HG02973 (cell line): ENCODE results near the gene FAF1.

Source experiments
- ATAC-seq: cut with Tn5 transposase; IDR thresholded peaks from one replicate; pipeline ENCODE4 v1.9.1; 2021; ENCODE audit warnings: moderate library complexity; ENCODE audit not compliant: unreplicated experiment

Gene FAF1

GRCh38 chr1:50658459-50659076 lies 301.5 kb downstream of the FAF1 start:
- no peak for ATAC-seq

- no peak for ATAC-seq
Measured at GRCh38 chr1:50656931-50657330, 303.1 kb downstream of the FAF1 start.

GRCh38 chr1:50651476-50652263 lies 308.4 kb downstream of the FAF1 start:
- ATAC-seq = no peak

GRCh38 chr1:50646526-50646925 lies 313.5 kb downstream of the FAF1 start:
- no peak for ATAC-seq

GRCh38 chr1:50645139-50645538 lies 314.9 kb downstream of the FAF1 start:
- ATAC-seq = no peak

- ATAC-seq = no peak
Measured at GRCh38 chr1:50644447-50645105, 315.5 kb downstream of the FAF1 start.

GRCh38 chr1:50637460-50637859 lies 322.6 kb downstream of the FAF1 start:
- no peak for ATAC-seq

- ATAC-seq = no peak
Measured at GRCh38 chr1:50634251-50634650, 325.8 kb downstream of the FAF1 start.

- no peak for ATAC-seq
Measured at GRCh38 chr1:50633465-50633864, 326.6 kb downstream of the FAF1 start.

GRCh38 chr1:50631161-50631560 lies 328.9 kb downstream of the FAF1 start:
- no peak for ATAC-seq

GRCh38 chr1:50622259-50622658 lies 337.8 kb downstream of the FAF1 start:
- ATAC-seq = no peak

GRCh38 chr1:50620680-50621329 lies 339.3 kb downstream of the FAF1 start:
- ATAC-seq = no peak

- ATAC-seq = no peak
Measured at GRCh38 chr1:50615036-50615750, 344.9 kb downstream of the FAF1 start.

- ATAC-seq = no peak
Measured at GRCh38 chr1:50611675-50612074, 348.4 kb downstream of the FAF1 start.

- no peak for ATAC-seq
Measured at GRCh38 chr1:50610563-50610962, 349.5 kb downstream of the FAF1 start.

- no peak for ATAC-seq
Measured at GRCh38 chr1:50609508-50609907, 350.6 kb downstream of the FAF1 start.

GRCh38 chr1:50605186-50605875 lies 354.7 kb downstream of the FAF1 start:
- ATAC-seq = no peak

- no peak for ATAC-seq
Measured at GRCh38 chr1:50604580-50604979, 355.5 kb downstream of the FAF1 start.

- ATAC-seq = peak; percentile 58
Measured at GRCh38 chr1:50603274-50604271, 356.5 kb downstream of the FAF1 start.
